PFSK-1 (cell line): Measurements from ENCODE around the gene SET.

Experiments used
- POLR2AphosphoS5 ChIP-seq: IDR thresholded peaks from 2 replicates; pipeline ENCODE4 v1.6.1; 2012; ENCODE audit warnings: low read depth, mild to moderate bottlenecking, control low read depth, low read length, moderate library complexity
- TF ChIP-seq, protein P1 (sequence below), 2 experiments: IDR thresholded peaks; 2 replicates each; pipeline versions ENCODE4 v1.6.1 to v1.8.0; 2011 to 2012; ENCODE audit warnings: low read depth in 2 of 2, low read length in 2 of 2, control low read depth in 1 of 2, inconsistent platforms in 1 of 2, mild to moderate bottlenecking in 1 of 2, moderate library complexity in 1 of 2; ENCODE audit not compliant: insufficient read depth in 1 of 2

DNA sequence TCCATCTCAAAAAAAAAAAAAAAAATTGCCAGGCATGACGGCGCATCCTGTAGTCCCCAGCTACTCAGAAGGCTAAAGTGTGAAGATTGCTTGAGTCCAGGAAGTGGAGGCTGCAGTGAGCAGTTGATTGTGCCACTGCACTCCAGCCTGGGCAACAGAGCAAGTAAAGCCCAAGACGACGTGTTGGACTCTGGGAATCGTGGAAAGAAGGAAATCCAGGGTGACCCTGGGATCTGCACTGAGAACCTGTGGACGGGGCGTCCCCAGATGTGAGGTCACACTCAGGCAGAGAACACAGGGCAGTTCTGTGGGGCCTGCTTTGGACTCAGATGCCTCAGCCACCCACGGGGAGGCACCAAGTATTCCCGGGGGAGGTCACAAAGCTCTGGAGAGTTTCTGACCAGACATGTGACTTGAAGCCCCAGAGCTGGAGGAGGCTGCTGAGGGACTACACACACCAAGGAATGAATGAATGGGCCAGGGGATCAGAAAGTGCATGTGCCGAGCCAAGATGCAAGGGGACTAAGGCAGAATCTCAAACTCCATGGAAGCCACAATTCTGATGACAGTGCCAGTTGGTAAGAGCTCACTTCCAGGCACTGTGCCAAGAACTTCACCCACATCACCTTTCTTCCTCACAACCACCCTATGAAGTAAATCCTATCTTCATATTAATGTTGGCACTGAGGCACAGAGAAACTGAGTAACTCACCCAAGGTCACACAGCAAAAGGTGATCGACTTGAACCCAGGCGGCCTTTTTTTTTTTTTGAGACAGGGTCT is 45.3 kb upstream of the SET start:
- TF ChIP-seq POLR2AphosphoS5 = no peak
- TF ChIP-seq, protein P1, sequence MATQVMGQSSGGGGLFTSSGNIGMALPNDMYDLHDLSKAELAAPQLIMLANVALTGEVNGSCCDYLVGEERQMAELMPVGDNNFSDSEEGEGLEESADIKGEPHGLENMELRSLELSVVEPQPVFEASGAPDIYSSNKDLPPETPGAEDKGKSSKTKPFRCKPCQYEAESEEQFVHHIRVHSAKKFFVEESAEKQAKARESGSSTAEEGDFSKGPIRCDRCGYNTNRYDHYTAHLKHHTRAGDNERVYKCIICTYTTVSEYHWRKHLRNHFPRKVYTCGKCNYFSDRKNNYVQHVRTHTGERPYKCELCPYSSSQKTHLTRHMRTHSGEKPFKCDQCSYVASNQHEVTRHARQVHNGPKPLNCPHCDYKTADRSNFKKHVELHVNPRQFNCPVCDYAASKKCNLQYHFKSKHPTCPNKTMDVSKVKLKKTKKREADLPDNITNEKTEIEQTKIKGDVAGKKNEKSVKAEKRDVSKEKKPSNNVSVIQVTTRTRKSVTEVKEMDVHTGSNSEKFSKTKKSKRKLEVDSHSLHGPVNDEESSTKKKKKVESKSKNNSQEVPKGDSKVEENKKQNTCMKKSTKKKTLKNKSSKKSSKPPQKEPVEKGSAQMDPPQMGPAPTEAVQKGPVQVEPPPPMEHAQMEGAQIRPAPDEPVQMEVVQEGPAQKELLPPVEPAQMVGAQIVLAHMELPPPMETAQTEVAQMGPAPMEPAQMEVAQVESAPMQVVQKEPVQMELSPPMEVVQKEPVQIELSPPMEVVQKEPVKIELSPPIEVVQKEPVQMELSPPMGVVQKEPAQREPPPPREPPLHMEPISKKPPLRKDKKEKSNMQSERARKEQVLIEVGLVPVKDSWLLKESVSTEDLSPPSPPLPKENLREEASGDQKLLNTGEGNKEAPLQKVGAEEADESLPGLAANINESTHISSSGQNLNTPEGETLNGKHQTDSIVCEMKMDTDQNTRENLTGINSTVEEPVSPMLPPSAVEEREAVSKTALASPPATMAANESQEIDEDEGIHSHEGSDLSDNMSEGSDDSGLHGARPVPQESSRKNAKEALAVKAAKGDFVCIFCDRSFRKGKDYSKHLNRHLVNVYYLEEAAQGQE (IDR thresholded peaks at IDR 0.05; ENCODE audit: insufficient read depth in 1 of 2, low read depth in 2 of 2, low read length in 2 of 2) = no peak
